C4-2B (cell line): ENCODE results near the gene POFUT2.

Experiments used
- CTCF ChIP-seq: fragments of 450-650 bp; conservative IDR thresholded peaks from 2 replicates; pipeline ENCODE4 v1.5.1; 2017; ENCODE audit warnings: mild to moderate bottlenecking
- ZFX ChIP-seq: fragments of 450-650 bp; IDR thresholded peaks from 2 replicates; pipeline ENCODE4 v1.6.1; 2017

GRCh38 chr21:45256912-45257672 is 30.6 kb downstream of the POFUT2 start:
- TF ChIP-seq CTCF, result no peak
- TF ChIP-seq ZFX, result no peak
